DND-41 (cell line): Measurements from ENCODE around the gene KIAA1328.
"Not testable (repeated sequence)": the region's sequence is repeated elsewhere in the genome, so short reads cannot be mapped to it uniquely, and the experiment has no call there.

Experiments
- ATAC-seq: fragments of 200-7000 bp; cut with Tn5 transposase; 3 replicates; pipeline ENCODE4 v1.9.1; 2021; ENCODE audit warnings: low read depth; ENCODE audit not compliant: insufficient read depth
- DNase-seq: peaks from one replicate; pipeline ENCODE4 v3.0.0-alpha.2; 2020
- H2AFZ ChIP-seq: 2 replicates; pipeline ENCODE4 v1.6.0; 2012; ENCODE audit warnings: low read depth, low read length
- H3K27ac ChIP-seq: 2 replicates; pipeline ENCODE4 v1.5.1; 2012; ENCODE audit warnings: low read length, inconsistent platforms
- H3K27me3 ChIP-seq: fragments of 200-600 bp; sonication (generic); 2 replicates; pipeline ENCODE4 v1.6.0; 2012; ENCODE audit warnings: low read length, mild to moderate bottlenecking, inconsistent platforms; ENCODE audit not compliant: insufficient read depth, poor library complexity
- H3K36me3 ChIP-seq: 2 replicates; pipeline ENCODE4 v1.5.1; 2012; ENCODE audit warnings: low read length, inconsistent platforms; ENCODE audit not compliant: insufficient read depth
- H3K4me1 ChIP-seq: 2 replicates; pipeline ENCODE4 v1.5.1; 2012; ENCODE audit warnings: mild to moderate bottlenecking, low read length; ENCODE audit not compliant: insufficient read depth
- H3K4me2 ChIP-seq: 2 replicates; pipeline ENCODE4 v1.6.0; 2012; ENCODE audit warnings: mild to moderate bottlenecking, moderate library complexity, low read length, inconsistent platforms; ENCODE audit not compliant: insufficient read depth
- H3K4me3 ChIP-seq, 2 experiments: fragments of 200-600 bp in 1 of 2; shearing (Covaris generic) in 1 of 2; 2 replicates each; pipeline ENCODE4 v1.5.1; 2012 to 2016; ENCODE audit warnings: inconsistent platforms in 2 of 2, low read length in 2 of 2, mild to moderate bottlenecking in 2 of 2, low read depth in 1 of 2, moderate library complexity in 1 of 2
- H3K79me2 ChIP-seq: 2 replicates; pipeline ENCODE4 v1.6.0; 2012; ENCODE audit warnings: low read length, inconsistent platforms; ENCODE audit not compliant: insufficient read depth
- H3K9ac ChIP-seq: 2 replicates; pipeline ENCODE4 v1.6.0; 2012; ENCODE audit warnings: low read depth, mild to moderate bottlenecking, inconsistent platforms, low read length, moderate library complexity
- H3K9me3 ChIP-seq: 2 replicates; pipeline ENCODE4 v1.5.1; 2012; ENCODE audit warnings: low read length, moderate library complexity, mild to moderate bottlenecking, inconsistent platforms; ENCODE audit not compliant: insufficient read depth, severe bottlenecking
- H4K20me1 ChIP-seq: 2 replicates; pipeline ENCODE4 v1.6.0; 2012; ENCODE audit warnings: low read length; ENCODE audit not compliant: insufficient read depth
- EZH2 ChIP-seq: IDR thresholded peaks from 3 replicates; pipeline ENCODE4 v1.6.1; 2012; ENCODE audit warnings: borderline replicate concordance, low read depth, mild to moderate bottlenecking, moderate library complexity, low read length, inconsistent platforms; ENCODE audit not compliant: severe bottlenecking
- TF ChIP-seq, protein P1 (sequence below): IDR thresholded peaks from 2 replicates; pipeline ENCODE4 v1.5.1; 2012; ENCODE audit warnings: borderline replicate concordance, low read length, moderate library complexity, mild to moderate bottlenecking; ENCODE audit not compliant: poor library complexity, severe bottlenecking; ENCODE audit errors: extremely low read depth

The KIAA1328 gene

GRCh38 chr18:36813101-36813775 lies 15.7 kb upstream of the KIAA1328 start:
- Histone ChIP-seq H3K79me2 (peaks cover 14% of the 10 kb centered on the region), H4K20me1 (peaks cover 35% of the 10 kb centered on the region), H3K4me3 (no peak overlapping the region), H3K9ac (no peak overlapping the region), H3K4me1 (no peaks in the 10 kb centered on the region), H3K4me2 (no peak overlapping the region), H3K9me3 (no peaks in the 10 kb centered on the region), H3K36me3 (peaks cover 84% of the 10 kb centered on the region), H3K27ac (no peak overlapping the region), H3K27me3 (no peaks in the 10 kb centered on the region), H2AFZ (no peak overlapping the region)
- DNase-seq (no peak), ATAC-seq (no peak)
- TF ChIP-seq, protein P1, sequence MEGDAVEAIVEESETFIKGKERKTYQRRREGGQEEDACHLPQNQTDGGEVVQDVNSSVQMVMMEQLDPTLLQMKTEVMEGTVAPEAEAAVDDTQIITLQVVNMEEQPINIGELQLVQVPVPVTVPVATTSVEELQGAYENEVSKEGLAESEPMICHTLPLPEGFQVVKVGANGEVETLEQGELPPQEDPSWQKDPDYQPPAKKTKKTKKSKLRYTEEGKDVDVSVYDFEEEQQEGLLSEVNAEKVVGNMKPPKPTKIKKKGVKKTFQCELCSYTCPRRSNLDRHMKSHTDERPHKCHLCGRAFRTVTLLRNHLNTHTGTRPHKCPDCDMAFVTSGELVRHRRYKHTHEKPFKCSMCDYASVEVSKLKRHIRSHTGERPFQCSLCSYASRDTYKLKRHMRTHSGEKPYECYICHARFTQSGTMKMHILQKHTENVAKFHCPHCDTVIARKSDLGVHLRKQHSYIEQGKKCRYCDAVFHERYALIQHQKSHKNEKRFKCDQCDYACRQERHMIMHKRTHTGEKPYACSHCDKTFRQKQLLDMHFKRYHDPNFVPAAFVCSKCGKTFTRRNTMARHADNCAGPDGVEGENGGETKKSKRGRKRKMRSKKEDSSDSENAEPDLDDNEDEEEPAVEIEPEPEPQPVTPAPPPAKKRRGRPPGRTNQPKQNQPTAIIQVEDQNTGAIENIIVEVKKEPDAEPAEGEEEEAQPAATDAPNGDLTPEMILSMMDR = no peak
- TF ChIP-seq EZH2 = no peak

GRCh38 chr18:36813824-36814223 lies 15.1 kb upstream of the KIAA1328 start:
- H3K27ac ChIP-seq = no peak overlapping the region
- H3K9ac ChIP-seq = no peak overlapping the region

GRCh38 chr18:36814994-36815393 lies 13.9 kb upstream of the KIAA1328 start:
- peaks cover 88% of the 10 kb centered on the region for H3K36me3 ChIP-seq
- TF ChIP-seq, protein P1 = no peak
- no peak for TF ChIP-seq EZH2
- H3K4me2 ChIP-seq = no peak overlapping the region
- no peak overlapping the region for H3K27ac ChIP-seq
- H4K20me1 ChIP-seq = peaks cover 32% of the 10 kb centered on the region
- H3K4me1 ChIP-seq = no peaks in the 10 kb centered on the region
- no peaks in the 10 kb centered on the region for H3K27me3 ChIP-seq
- ATAC-seq = no peak
- no peak overlapping the region for H2AFZ ChIP-seq
- peaks cover 9% of the 10 kb centered on the region; the same call in 1 of the 2 replicates for H3K79me2 ChIP-seq
- H3K4me3 ChIP-seq = no peak overlapping the region
- DNase-seq = no peak
- H3K9ac ChIP-seq = no peak overlapping the region
- no peaks in the 10 kb centered on the region for H3K9me3 ChIP-seq

More at GRCh38 chr18:36813824-36814223, 15.1 kb upstream of the KIAA1328 start:
- ATAC-seq = no peak
- no peaks in the 10 kb centered on the region for H3K9me3 ChIP-seq
- no peak for TF ChIP-seq EZH2
- TF ChIP-seq, protein P1 = no peak
- no peak overlapping the region for H3K4me2 ChIP-seq
- H3K36me3 ChIP-seq = peaks cover 86% of the 10 kb centered on the region
- H3K4me1 ChIP-seq = no peaks in the 10 kb centered on the region
- H4K20me1 ChIP-seq = peaks cover 34% of the 10 kb centered on the region
- DNase-seq = no peak
- H3K79me2 ChIP-seq = peaks cover 14% of the 10 kb centered on the region
- H2AFZ ChIP-seq = no peak overlapping the region
- no peaks in the 10 kb centered on the region for H3K27me3 ChIP-seq
- no peak overlapping the region for H3K4me3 ChIP-seq

DNA sequence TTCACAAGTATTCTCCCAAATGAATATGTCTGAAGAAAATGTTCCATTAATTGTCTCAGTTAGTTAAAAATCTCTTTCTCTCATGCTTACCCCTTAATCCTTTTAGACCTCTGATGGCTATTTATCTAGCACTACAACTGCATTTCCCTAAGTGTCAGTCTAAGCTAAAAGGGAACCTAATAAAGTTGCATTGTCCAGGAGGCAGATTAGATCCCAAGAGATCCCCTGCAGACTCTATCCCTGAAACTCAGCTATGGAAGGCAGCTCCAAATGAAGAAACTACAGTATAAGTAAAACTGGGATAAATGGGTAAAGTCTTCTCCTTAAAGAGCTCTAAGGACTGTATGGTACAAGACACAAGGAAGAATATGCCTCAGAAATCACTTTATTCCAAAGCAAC lies 12.8 kb upstream of the KIAA1328 start:
- peaks cover 23% of the 10 kb centered on the region for H4K20me1 ChIP-seq
- H2AFZ ChIP-seq, H3K9ac ChIP-seq, H3K4me2 ChIP-seq, H3K4me3 ChIP-seq, DNase-seq, ATAC-seq, H3K4me1 ChIP-seq, H3K9me3 ChIP-seq, H3K27ac ChIP-seq, H3K27me3 ChIP-seq: not testable (repeated sequence)
- H3K79me2 ChIP-seq = peaks cover 18% of the 10 kb centered on the region
- H3K36me3 ChIP-seq = peaks cover 89% of the 10 kb centered on the region
